GM20000 (cell line): Measurements from ENCODE around the gene ILKAP.

ENCODE experiments used
- DNase-seq: peaks from one replicate; pipeline ENCODE4 v3.0.0; 2012; ENCODE audit warnings: low spot score
- TF ChIP-seq, protein P1 (sequence below): IDR thresholded peaks from 2 replicates; pipeline ENCODE4 v1.5.1; 2012; ENCODE audit warnings: mild to moderate bottlenecking, control low read depth; ENCODE audit errors: extremely low read depth, missing control alignments

Gene ILKAP

GRCh38 chr2:238141541-238142318, 61.8 kb downstream of the ILKAP start:
- no peak for DNase-seq
- TF ChIP-seq, protein P1, sequence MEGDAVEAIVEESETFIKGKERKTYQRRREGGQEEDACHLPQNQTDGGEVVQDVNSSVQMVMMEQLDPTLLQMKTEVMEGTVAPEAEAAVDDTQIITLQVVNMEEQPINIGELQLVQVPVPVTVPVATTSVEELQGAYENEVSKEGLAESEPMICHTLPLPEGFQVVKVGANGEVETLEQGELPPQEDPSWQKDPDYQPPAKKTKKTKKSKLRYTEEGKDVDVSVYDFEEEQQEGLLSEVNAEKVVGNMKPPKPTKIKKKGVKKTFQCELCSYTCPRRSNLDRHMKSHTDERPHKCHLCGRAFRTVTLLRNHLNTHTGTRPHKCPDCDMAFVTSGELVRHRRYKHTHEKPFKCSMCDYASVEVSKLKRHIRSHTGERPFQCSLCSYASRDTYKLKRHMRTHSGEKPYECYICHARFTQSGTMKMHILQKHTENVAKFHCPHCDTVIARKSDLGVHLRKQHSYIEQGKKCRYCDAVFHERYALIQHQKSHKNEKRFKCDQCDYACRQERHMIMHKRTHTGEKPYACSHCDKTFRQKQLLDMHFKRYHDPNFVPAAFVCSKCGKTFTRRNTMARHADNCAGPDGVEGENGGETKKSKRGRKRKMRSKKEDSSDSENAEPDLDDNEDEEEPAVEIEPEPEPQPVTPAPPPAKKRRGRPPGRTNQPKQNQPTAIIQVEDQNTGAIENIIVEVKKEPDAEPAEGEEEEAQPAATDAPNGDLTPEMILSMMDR: no peak

DNA sequence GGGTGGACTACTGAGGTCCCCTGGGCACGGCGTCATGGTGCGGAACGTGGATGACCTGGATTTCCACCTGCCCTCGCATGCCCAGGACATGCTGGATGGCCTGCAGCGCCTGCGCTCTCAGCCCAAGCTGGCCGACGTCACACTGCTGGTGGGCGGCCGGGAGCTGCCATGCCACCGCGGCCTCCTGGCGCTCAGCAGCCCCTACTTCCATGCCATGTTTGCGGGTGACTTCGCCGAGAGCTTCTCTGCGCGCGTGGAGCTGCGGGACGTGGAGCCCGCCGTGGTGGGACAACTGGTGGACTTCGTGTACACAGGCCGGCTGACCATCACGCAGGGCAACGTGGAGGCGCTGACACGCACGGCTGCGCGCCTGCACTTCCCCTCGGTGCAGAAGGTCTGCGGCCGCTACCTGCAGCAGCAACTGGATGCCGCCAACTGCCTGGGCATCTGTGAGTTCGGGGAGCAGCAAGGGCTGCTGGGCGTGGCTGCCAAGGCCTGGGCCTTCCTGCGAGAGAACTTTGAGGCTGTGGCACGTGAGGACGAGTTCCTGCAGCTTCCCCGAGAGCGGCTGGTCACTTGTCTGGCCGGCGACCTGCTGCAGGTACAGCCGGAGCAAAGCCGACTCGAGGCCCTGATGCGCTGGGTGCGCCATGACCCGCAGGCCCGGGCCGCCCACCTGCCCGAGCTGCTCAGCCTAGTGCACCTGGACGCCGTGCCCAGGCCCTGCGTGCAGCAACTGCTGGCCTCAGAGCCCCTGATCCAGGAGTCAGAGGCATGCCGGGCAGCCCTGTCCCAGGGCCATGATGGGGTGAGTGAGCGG, 62.6 kb downstream of the ILKAP start:
- no peak for DNase-seq
- TF ChIP-seq, protein P1: no peak

GRCh38 chr2:238140040-238140439, 63.5 kb downstream of the ILKAP start:
- TF ChIP-seq, protein P1: no peak
- no peak for DNase-seq

GRCh38 chr2:238139196-238140039, 64.1 kb downstream of the ILKAP start:
- TF ChIP-seq, protein P1: peak; percentile 90
- peak; percentile 85 for DNase-seq

GRCh38 chr2:238138331-238139195, 64.9 kb downstream of the ILKAP start, which contains the start of gene KLHL30:
Gene KLHL30 (plus strand): TSS chr2:238138668. CDS start chr2:238140755, 2,087 bp downstream.
- no peak for DNase-seq
- TF ChIP-seq, protein P1: no peak

- DNase-seq: no peak
- TF ChIP-seq, protein P1: no peak
Observed at GRCh38 chr2:238137885-238138284, 65.6 kb downstream of the ILKAP start.
